Activated T-cell treated with anti-CD3 and anti-CD28 coated beads, Interleukin-2, amount 50 U/mL, for 48 hours (primary cell): ENCODE measurements around the gene GLB1L2.

ENCODE experiments used
- DNase-seq, 2 experiments: peaks; one replicate each; pipeline ENCODE4 v3.0.0-alpha.2; 2020

Gene GLB1L2

GRCh38 chr11:134370526-134371435 is 39.0 kb downstream of the GLB1L2 start:
- DNase-seq, result no peak

GRCh38 chr11:134371436-134372185 is 39.8 kb downstream of the GLB1L2 start:
- no peak for DNase-seq

- DNase-seq, result no peak
Observed at GRCh38 chr11:134372536-134372935, 40.7 kb downstream of the GLB1L2 start.

GRCh38 chr11:134372961-134373360 is 41.2 kb downstream of the GLB1L2 start:
- DNase-seq, result no peak

GRCh38 chr11:134373591-134374052 is 41.8 kb downstream of the GLB1L2 start:
- DNase-seq, result no peak

- DNase-seq, result no peak
Observed at GRCh38 chr11:134374171-134374570, 42.4 kb downstream of the GLB1L2 start.

- DNase-seq, result no peak
Observed at GRCh38 chr11:134374891-134375550, 43.2 kb downstream of the GLB1L2 start.

- no peak for DNase-seq
Observed at GRCh38 chr11:134376150-134376921, 44.5 kb downstream of the GLB1L2 start.

GRCh38 chr11:134377876-134378275 is 46.1 kb downstream of the GLB1L2 start:
- no peak for DNase-seq

GRCh38 chr11:134379241-134379640 is 47.5 kb downstream of the GLB1L2 start:
- no peak for DNase-seq

- DNase-seq, result no peak
Observed at GRCh38 chr11:134380229-134380628, 48.4 kb downstream of the GLB1L2 start.

- DNase-seq, result no peak
Observed at GRCh38 chr11:134380785-134381184, 49.0 kb downstream of the GLB1L2 start.

- DNase-seq, result no peak
Observed at GRCh38 chr11:134382257-134382656, 50.5 kb downstream of the GLB1L2 start.

GRCh38 chr11:134382830-134383229 is 51.0 kb downstream of the GLB1L2 start:
- no peak for DNase-seq

- no peak for DNase-seq
Observed at GRCh38 chr11:134383576-134384221, 51.9 kb downstream of the GLB1L2 start.

- no peak for DNase-seq
Observed at GRCh38 chr11:134384406-134384805, 52.6 kb downstream of the GLB1L2 start.

GRCh38 chr11:134385171-134385570 is 53.4 kb downstream of the GLB1L2 start:
- no peak for DNase-seq

- no peak for DNase-seq
Observed at GRCh38 chr11:134385774-134386565, 54.2 kb downstream of the GLB1L2 start.

GRCh38 chr11:134386945-134387344 is 55.2 kb downstream of the GLB1L2 start:
- DNase-seq, result no peak

GRCh38 chr11:134387501-134387900 is 55.7 kb downstream of the GLB1L2 start:
- no peak for DNase-seq

GRCh38 chr11:134388590-134388989 is 56.8 kb downstream of the GLB1L2 start:
- DNase-seq, result no peak
